IMR-90 (cell line): Measurements from ENCODE around the gene TBC1D3B. TPM values are rescaled to one million over a fixed set of nuclear protein-coding genes. Genes with fewer than 3 reads are reported as not detected.

Source experiments
- ATAC-seq: fragments of 200-7000 bp; cut with Tn5 transposase; 2 replicates; pipeline ENCODE4 v1.9.1; 2020; ENCODE audit warnings: low read depth, mild to moderate bottlenecking, moderate library complexity
- BruUV-seq: library from RNA; stranded (reverse); fragments of 400-500 nt; replicated peaks from 2 replicates; lab custom pipeline; 2021; lab: Mats Ljungman, UMichigan
- CTCF ChIA-PET: fragments of 300-600 bp; formaldehyde crosslinking; extraction: SDS; loops from one replicate; lab custom pipeline; 2021; ENCODE audit warnings: antibody characterized with exemption; lab: Yijun Ruan, JAX
- POLR2A ChIA-PET: fragments of 300-600 bp; sonication (Branson Sonifier 250); formaldehyde crosslinking; loops from one replicate; lab custom pipeline; 2022; ENCODE audit warnings: antibody characterized with exemption; ENCODE audit not compliant: unreplicated experiment; lab: Charles Lee
- DNase-seq: peaks from one replicate; pipeline ENCODE4 v3.0.0; 2013
- H2AFZ ChIP-seq: replicated peaks from 2 replicates; pipeline ENCODE3; 2013; ENCODE audit warnings: low read length, mild to moderate bottlenecking; ENCODE audit not compliant: poor library complexity
- H2AK5ac ChIP-seq: 2 replicates; pipeline ENCODE4 v1.6.1; 2013; ENCODE audit warnings: low read depth, low read length, inconsistent platforms
- H2AK9ac ChIP-seq: replicated peaks from 2 replicates; pipeline ENCODE3; 2013; ENCODE audit warnings: mild to moderate bottlenecking, low read depth, low read length, moderate library complexity; ENCODE audit not compliant: poor library complexity
- H2BK120ac ChIP-seq: 2 replicates; pipeline ENCODE4 v1.6.1; 2013; ENCODE audit warnings: low read depth, low read length, inconsistent platforms
- H2BK15ac ChIP-seq: 3 replicates; pipeline ENCODE4 v1.6.1; 2013; ENCODE audit warnings: low read depth, low read length, inconsistent platforms
- H2BK20ac ChIP-seq: 2 replicates; pipeline ENCODE4 v1.6.1; 2013; ENCODE audit warnings: low read depth, mild to moderate bottlenecking, inconsistent platforms, low read length, moderate library complexity
- H2BK5ac ChIP-seq: 2 replicates; pipeline ENCODE4 v1.6.1; 2013; ENCODE audit warnings: mild to moderate bottlenecking, low read depth, low read length, inconsistent platforms; ENCODE audit not compliant: poor library complexity, severe bottlenecking
- H3K14ac ChIP-seq: replicated peaks from 2 replicates; pipeline ENCODE4 v1.6.1; 2013; ENCODE audit warnings: low read depth, low read length, inconsistent platforms
- H3K18ac ChIP-seq: 2 replicates; pipeline ENCODE4 v1.6.1; 2013; ENCODE audit warnings: low read depth, low read length, control low read depth
- H3K23ac ChIP-seq: 2 replicates; pipeline ENCODE4 v1.6.1; 2013; ENCODE audit warnings: low read depth, low read length, inconsistent platforms
- H3K27ac ChIP-seq: 2 replicates; pipeline ENCODE4 v1.5.1; 2013; ENCODE audit warnings: mild to moderate bottlenecking, control low read depth, low read length; ENCODE audit not compliant: insufficient read depth
- H3K27me3 ChIP-seq: 2 replicates; pipeline ENCODE4 v1.6.1; 2013; ENCODE audit warnings: low read length; ENCODE audit not compliant: control insufficient read depth, insufficient read depth
- H3K36me3 ChIP-seq: 2 replicates; pipeline ENCODE4 v1.6.1; 2013; ENCODE audit warnings: low read length, mixed read lengths; ENCODE audit not compliant: control insufficient read depth, insufficient read depth
- H3K4ac ChIP-seq: 2 replicates; pipeline ENCODE4 v1.6.1; 2013; ENCODE audit warnings: low read depth, low read length, inconsistent platforms
- H3K4me1 ChIP-seq: 2 replicates; pipeline ENCODE4 v1.6.1; 2013; ENCODE audit warnings: low read length, mixed read lengths; ENCODE audit not compliant: control insufficient read depth, insufficient read depth
- H3K4me2 ChIP-seq: 2 replicates; pipeline ENCODE4 v1.6.1; 2013; ENCODE audit warnings: low read depth, mild to moderate bottlenecking, control low read depth, low read length, moderate library complexity
- H3K4me3 ChIP-seq: 2 replicates; pipeline ENCODE4 v1.5.1; 2013; ENCODE audit warnings: low read depth, mild to moderate bottlenecking, control low read depth, low read length, moderate library complexity; ENCODE audit not compliant: insufficient read depth
- H3K56ac ChIP-seq: 2 replicates; pipeline ENCODE4 v1.6.1; 2013; ENCODE audit warnings: low read length, inconsistent platforms; ENCODE audit not compliant: insufficient read depth; ENCODE audit errors: extremely low read depth
- H3K79me1 ChIP-seq, 2 experiments: 2 replicates each; pipeline ENCODE4 v1.6.1; 2013; ENCODE audit warnings: low read length in 2 of 2, inconsistent platforms in 1 of 2, low read depth in 1 of 2
- H3K9ac ChIP-seq: 2 replicates; pipeline ENCODE4 v1.6.1; 2013; ENCODE audit warnings: low read depth, low read length, control low read depth
- H3K9me1 ChIP-seq: 2 replicates; pipeline ENCODE4 v1.6.1; 2013; ENCODE audit warnings: low read length, inconsistent platforms; ENCODE audit not compliant: insufficient read depth
- H3K9me3 ChIP-seq: 2 replicates; pipeline ENCODE4 v1.6.1; 2013; ENCODE audit warnings: low read length; ENCODE audit not compliant: control insufficient read depth, insufficient read depth
- H4K20me1 ChIP-seq: 2 replicates; pipeline ENCODE4 v1.6.1; 2013; ENCODE audit warnings: low read length, inconsistent platforms; ENCODE audit not compliant: insufficient read depth
- H4K5ac ChIP-seq: 2 replicates; pipeline ENCODE4 v1.6.1; 2013; ENCODE audit warnings: mild to moderate bottlenecking, low read depth, low read length, control low read depth
- H4K8ac ChIP-seq, 2 experiments: 2 replicates each; pipeline ENCODE4 v1.6.1; 2013; ENCODE audit warnings: low read depth in 2 of 2, low read length in 2 of 2, control low read depth in 1 of 2, inconsistent platforms in 1 of 2
- H4K91ac ChIP-seq: 2 replicates; pipeline ENCODE4 v1.6.1; 2013; ENCODE audit warnings: low read depth, low read length, inconsistent platforms; ENCODE audit not compliant: insufficient read depth
- CTCF ChIP-seq: conservative IDR thresholded peaks from 2 replicates; pipeline ENCODE4 v1.5.1; 2012; ENCODE audit warnings: mild to moderate bottlenecking, low read depth, low read length, improper control_type of control experiment
- FOS ChIP-seq: fragments of 150-350 bp; IDR thresholded peaks from 2 replicates; pipeline ENCODE4 v1.6.1; 2016; ENCODE audit warnings: low read depth, low read length
- NFE2L2 ChIP-seq: fragments of 150-350 bp; IDR thresholded peaks from 2 replicates; pipeline ENCODE4 v1.6.1; 2016; ENCODE audit warnings: low read depth, mild to moderate bottlenecking, low read length
- RAD21 ChIP-seq: IDR thresholded peaks from 2 replicates; pipeline ENCODE4 v1.6.1; 2012; ENCODE audit warnings: low read length, improper control_type of control experiment
- RCOR1 ChIP-seq: IDR thresholded peaks from 2 replicates; pipeline ENCODE4 v1.6.1; 2012; ENCODE audit warnings: mild to moderate bottlenecking, low read length, improper control_type of control experiment; ENCODE audit not compliant: insufficient replicate concordance
- RFX5 ChIP-seq: IDR thresholded peaks from 2 replicates; pipeline ENCODE4 v1.8.0; 2012; ENCODE audit warnings: low read depth, mild to moderate bottlenecking, low read length, moderate library complexity
- WGBS, 2 experiments: methylation state at CpG; one replicate each; pipeline versions ENCODE4 v1.1.5 to v1.1.7; 2013; ENCODE audit warnings: missing lambda C conversion rate in 2 of 2; ENCODE audit not compliant: insufficient read length in 1 of 2; ENCODE audit errors: extremely low coverage in 2 of 2; 5-methylcytosine and 5-hydroxymethylcytosine counted together
- dilution Hi-C: fragments of 300-500 bp; cut with HindIII; formaldehyde crosslinking; loops from one replicate; pipeline ENCODE4 v1.14.3; 2018; ENCODE audit warnings: low sequenced_read_pairs; ENCODE audit not compliant: unreplicated experiment
- in situ Hi-C: fragments of 300-500 bp; cut with MboI; formaldehyde crosslinking; loops from 3 replicates; pipeline ENCODE4 v1.14.3; 2019; ENCODE audit warnings: low sequenced_read_pairs, inconsistent platforms, mixed read lengths
- intact Hi-C: fragments of 100-400 bp; cut with micrococcal nuclease; formaldehyde crosslinking; loops from 2 replicates; pipeline ENCODE4 v1.10.0; 2022
- polyA plus RNA-seq, 3 experiments: library from polyadenylated mRNA; depleted of rRNA; stranded (reverse); fragments of >200 nt; gene quantifications; 2 replicates each; pipeline ENCODE4 v1.2.3, GENCODE V29; 2012; ENCODE audit warnings: low replicate concordance in 1 of 3
- total RNA-seq: library from RNA; depleted of rRNA; stranded (reverse); fragments of >200 nt; gene quantifications from 2 replicates; pipeline ENCODE4 v1.2.3, GENCODE V29; 2012

TBC1D3B gene
- total and polyA plus RNA-seq, 2 of the 4 experiments (the other 2 are of a cell fraction): 0.94 TPM; not detected in 1

- Histone ChIP-seq H3K4ac (no peak overlapping the region), H3K18ac (no peak overlapping the region), H3K56ac (no peak overlapping the region), H3K14ac (no peak overlapping the region), H4K5ac (no peak overlapping the region), H2BK20ac (no peak overlapping the region), H3K9me3 (no peaks in the 10 kb centered on the region), H3K27ac (no peak overlapping the region), H4K8ac (no peak overlapping the region), H3K9ac (no peak overlapping the region), H3K4me2 (no peak overlapping the region), H3K36me3 (no peaks in the 10 kb centered on the region), H2BK15ac (no peak overlapping the region), H2AK9ac (no peak overlapping the region), H3K27me3 (peaks cover 3% of the 10 kb centered on the region; the same call in 1 of the 2 replicates), H3K4me1 (no peaks in the 10 kb centered on the region), H2AFZ (no peak overlapping the region), H2AK5ac (no peak overlapping the region), H3K23ac (no peak overlapping the region), H2BK120ac (no peak overlapping the region), H3K4me3 (no peak overlapping the region), H3K79me1 (no peaks in the 10 kb centered on the region), H3K9me1 (no peaks in the 10 kb centered on the region), H4K20me1 (no peaks in the 10 kb centered on the region), H2BK5ac (no peak overlapping the region), H4K91ac (no peak overlapping the region)
- in situ Hi-C loops: loop anchor here (25.0 kb wide), 1 partner anchor 257 kb away; no protein-coding TSS in a partner anchor
- DNase-seq: no peak
- dilution Hi-C loops: no loop called here
- WGBS, 2 experiments: 70% methylated on average over 2 of the region's 7 CpGs; no CpG with 5 or more reads in 1 of the 2 experiments
- intact Hi-C loops: loop anchor here (5.0 kb wide), 1 partner anchor 58 kb away; no protein-coding TSS in a partner anchor
- CTCF ChIA-PET: no interaction called here
- TF ChIP-seq RCOR1 (no peak), NFE2L2 (no peak), FOS (no peak), RFX5 (no peak), CTCF (no peak), RAD21 (no peak)
- ATAC-seq: no peak
- POLR2A ChIA-PET: no interaction called here
- no TSS peak for BruUV-seq
These were observed 28.5 kb upstream of the TBC1D3B start for GRCh38 chr17:36204724-36205500.
